ENCODE measurements around the gene AKNAD1. TPM values are rescaled to one million over a fixed set of nuclear protein-coding genes. Genes with fewer than 3 reads are reported as not detected.

Gene AKNAD1
- polyA plus RNA-seq, 1 donor (not counting 4 experiments of a cell fraction or from before 2014, with no cell fraction given) = 6.9 TPM

DNA sequence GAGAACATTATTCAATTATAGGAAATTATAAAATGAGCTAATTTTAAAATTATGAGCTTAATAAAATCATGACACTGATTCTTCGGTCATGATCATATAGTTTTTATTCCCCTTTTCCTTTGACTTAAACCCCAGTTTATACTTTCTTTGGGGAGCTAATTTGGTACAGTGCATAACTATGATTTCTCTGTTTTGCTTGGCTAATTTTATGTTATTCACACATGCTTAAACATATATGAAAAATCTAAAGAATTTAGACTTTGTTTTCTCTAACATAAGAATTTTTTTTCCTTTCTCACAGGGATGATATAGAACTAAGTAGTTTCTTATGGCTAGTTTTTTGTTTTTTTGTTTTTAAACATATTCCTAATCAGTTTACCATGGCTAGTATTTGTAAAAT, 57.9 kb downstream of the AKNAD1 start:
- dilution Hi-C loops (cut with MboI; ENCODE audit: extremely low pct_ligation_motif_present, low sequenced_read_pairs) = loop anchor here (25.0 kb wide), 1 partner anchor 113 kb away; no protein-coding TSS in a partner anchor
- Histone ChIP-seq H3K79me2 (ENCODE audit: control insufficient read depth, insufficient read depth, low read length) (no peaks in the 10 kb centered on the region), H3K27me3 (ENCODE audit: control insufficient read depth, extremely low read depth, insufficient read depth, low read length) (no peaks in the 10 kb centered on the region), H3K9ac (ENCODE audit: control insufficient read depth, extremely low read depth, insufficient read depth, low read length) (no peak overlapping the region), H3K9me3 (ENCODE audit: control insufficient read depth, low read depth, low read length) (no peaks in the 10 kb centered on the region), H3K9me1 (ENCODE audit: control insufficient read depth, extremely low read depth, insufficient read depth, low read length) (no peaks in the 10 kb centered on the region), H3K27ac (ENCODE audit: control insufficient read depth, insufficient read depth, low read length) (no peak overlapping the region), H4K20me1 (ENCODE audit: control insufficient read depth, extremely low read depth, insufficient read depth, low read length) (no peaks in the 10 kb centered on the region), H3K4me2 (ENCODE audit: control insufficient read depth, extremely low read depth, insufficient read depth, low read depth, low read length) (no peak overlapping the region), H3K4me3 (ENCODE audit: control insufficient read depth in 2 of 3, extremely low read depth in 1 of 3, insufficient read depth in 2 of 3, low read depth in 1 of 3, low read length in 3 of 3) (no peak overlapping the region), H2AFZ (ENCODE audit: control insufficient read depth, low read length) (no peak overlapping the region), H3K36me3 (ENCODE audit: control insufficient read depth in 2 of 2, extremely low read depth in 1 of 2, insufficient read depth in 2 of 2, low read length in 2 of 2) (peaks cover 6 to 13% of the 10 kb centered on the region in 2 experiments), H3K4me1 (ENCODE audit: control insufficient read depth, extremely low read depth, insufficient read depth, low read length) (no peaks in the 10 kb centered on the region)
- TF ChIP-seq, protein P1, sequence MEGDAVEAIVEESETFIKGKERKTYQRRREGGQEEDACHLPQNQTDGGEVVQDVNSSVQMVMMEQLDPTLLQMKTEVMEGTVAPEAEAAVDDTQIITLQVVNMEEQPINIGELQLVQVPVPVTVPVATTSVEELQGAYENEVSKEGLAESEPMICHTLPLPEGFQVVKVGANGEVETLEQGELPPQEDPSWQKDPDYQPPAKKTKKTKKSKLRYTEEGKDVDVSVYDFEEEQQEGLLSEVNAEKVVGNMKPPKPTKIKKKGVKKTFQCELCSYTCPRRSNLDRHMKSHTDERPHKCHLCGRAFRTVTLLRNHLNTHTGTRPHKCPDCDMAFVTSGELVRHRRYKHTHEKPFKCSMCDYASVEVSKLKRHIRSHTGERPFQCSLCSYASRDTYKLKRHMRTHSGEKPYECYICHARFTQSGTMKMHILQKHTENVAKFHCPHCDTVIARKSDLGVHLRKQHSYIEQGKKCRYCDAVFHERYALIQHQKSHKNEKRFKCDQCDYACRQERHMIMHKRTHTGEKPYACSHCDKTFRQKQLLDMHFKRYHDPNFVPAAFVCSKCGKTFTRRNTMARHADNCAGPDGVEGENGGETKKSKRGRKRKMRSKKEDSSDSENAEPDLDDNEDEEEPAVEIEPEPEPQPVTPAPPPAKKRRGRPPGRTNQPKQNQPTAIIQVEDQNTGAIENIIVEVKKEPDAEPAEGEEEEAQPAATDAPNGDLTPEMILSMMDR (optimal IDR thresholded peaks at IDR 0.05 in 1 of 3, IDR thresholded peaks at IDR 0.05 in 1 of 3, conservative IDR thresholded peaks at IDR 0.05 in 1 of 3; ENCODE audit: extremely low read depth in 1 of 3, insufficient read depth in 2 of 3, low read length in 3 of 3) = no peak
- no peak for TF ChIP-seq EZH2 (IDR thresholded peaks at IDR 0.05; ENCODE audit: low read length)
- FAIRE-seq = no peak
- DNase-seq (ENCODE audit: low read depth, low spot score) = no peak

DNA sequence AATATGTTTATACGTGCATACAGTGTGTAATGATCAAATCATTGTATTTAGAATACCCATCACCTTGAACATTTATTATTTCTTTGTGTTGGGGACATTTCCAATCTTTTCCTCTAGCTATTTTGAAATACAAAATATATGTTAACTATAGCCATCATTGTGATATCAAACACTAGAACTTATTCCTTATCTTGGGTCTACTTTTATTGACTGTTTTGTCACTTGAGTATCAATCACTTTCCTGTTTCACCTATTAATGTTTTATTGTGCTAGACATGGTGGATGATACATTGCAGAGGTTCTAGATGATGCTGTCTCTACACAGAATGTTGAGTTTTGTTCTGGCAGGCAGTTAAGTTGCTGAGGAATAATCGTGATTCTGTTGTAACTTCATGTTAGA, 64.5 kb downstream of the AKNAD1 start:
- Histone ChIP-seq H3K9me1 (ENCODE audit: control insufficient read depth, extremely low read depth, insufficient read depth, low read length) (no peaks in the 10 kb centered on the region), H3K36me3 (ENCODE audit: control insufficient read depth in 2 of 2, extremely low read depth in 1 of 2, insufficient read depth in 2 of 2, low read length in 2 of 2) (peaks cover 11 to 13% of the 10 kb centered on the region in 2 experiments), H3K4me3 (ENCODE audit: control insufficient read depth in 2 of 3, extremely low read depth in 1 of 3, insufficient read depth in 2 of 3, low read depth in 1 of 3, low read length in 3 of 3) (no peak overlapping the region), H3K27ac (ENCODE audit: control insufficient read depth, insufficient read depth, low read length) (no peak overlapping the region), H3K4me1 (ENCODE audit: control insufficient read depth, extremely low read depth, insufficient read depth, low read length) (no peaks in the 10 kb centered on the region), H3K9ac (ENCODE audit: control insufficient read depth, extremely low read depth, insufficient read depth, low read length) (no peak overlapping the region), H3K9me3 (ENCODE audit: control insufficient read depth, low read depth, low read length) (no peaks in the 10 kb centered on the region), H4K20me1 (ENCODE audit: control insufficient read depth, extremely low read depth, insufficient read depth, low read length) (no peaks in the 10 kb centered on the region), H3K4me2 (ENCODE audit: control insufficient read depth, extremely low read depth, insufficient read depth, low read depth, low read length) (no peak overlapping the region), H3K79me2 (ENCODE audit: control insufficient read depth, insufficient read depth, low read length) (no peaks in the 10 kb centered on the region), H2AFZ (ENCODE audit: control insufficient read depth, low read length) (no peak overlapping the region), H3K27me3 (ENCODE audit: control insufficient read depth, extremely low read depth, insufficient read depth, low read length) (no peaks in the 10 kb centered on the region)
- DNase-seq (ENCODE audit: low read depth, low spot score) (no peak), FAIRE-seq (no peak)
- dilution Hi-C loops (cut with MboI; ENCODE audit: extremely low pct_ligation_motif_present, low sequenced_read_pairs) = loop anchor here (25.0 kb wide), 1 partner anchor 120 kb away; no protein-coding TSS in a partner anchor
- TF ChIP-seq, protein P1 (optimal IDR thresholded peaks at IDR 0.05 in 1 of 3, IDR thresholded peaks at IDR 0.05 in 1 of 3, conservative IDR thresholded peaks at IDR 0.05 in 1 of 3; ENCODE audit: extremely low read depth in 1 of 3, insufficient read depth in 2 of 3, low read length in 3 of 3) = no peak
- no peak for TF ChIP-seq EZH2 (IDR thresholded peaks at IDR 0.05; ENCODE audit: low read length)
